GM13976 (cell line): ENCODE results near the gene S1PR3.

Experiments used
- DNase-seq: peaks from one replicate; pipeline ENCODE4 v3.0.0; 2012; ENCODE audit warnings: low spot score
- in situ Hi-C: fragments of 300-500 bp; cut with MboI; formaldehyde crosslinking; loops from one replicate; pipeline ENCODE4 v1.12.0; 2022; ENCODE audit warnings: low sequenced_read_pairs, mixed read lengths, inconsistent platforms; ENCODE audit not compliant: unreplicated experiment
- TF ChIP-seq, protein P1 (sequence below): IDR thresholded peaks from 2 replicates; pipeline ENCODE4 v1.5.1; 2012; ENCODE audit warnings: borderline replicate concordance, mild to moderate bottlenecking; ENCODE audit not compliant: insufficient read depth; ENCODE audit errors: extremely low read depth, missing control alignments, control extremely low read depth

The S1PR3 gene

DNA sequence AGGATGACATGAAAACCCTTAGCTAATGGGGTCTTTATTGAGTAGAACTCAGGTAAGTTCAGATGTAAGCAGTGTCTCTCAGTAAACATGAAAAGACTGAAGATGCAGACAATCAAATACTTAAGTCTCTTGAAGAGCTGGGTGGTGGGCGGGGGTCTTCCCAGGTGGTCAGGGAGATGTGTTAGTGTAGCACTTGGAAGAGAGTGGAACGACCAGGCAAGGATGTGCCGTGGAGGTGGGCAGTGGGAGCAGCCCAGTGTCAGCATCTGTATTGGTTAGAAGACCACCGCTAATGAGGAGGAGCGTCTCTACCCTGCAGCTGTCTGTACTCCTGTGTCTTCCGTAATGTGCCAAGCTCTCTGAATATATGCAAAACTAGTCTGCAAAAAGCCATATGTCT lies 4.4 kb downstream of the S1PR3 start:
- TF ChIP-seq, protein P1, sequence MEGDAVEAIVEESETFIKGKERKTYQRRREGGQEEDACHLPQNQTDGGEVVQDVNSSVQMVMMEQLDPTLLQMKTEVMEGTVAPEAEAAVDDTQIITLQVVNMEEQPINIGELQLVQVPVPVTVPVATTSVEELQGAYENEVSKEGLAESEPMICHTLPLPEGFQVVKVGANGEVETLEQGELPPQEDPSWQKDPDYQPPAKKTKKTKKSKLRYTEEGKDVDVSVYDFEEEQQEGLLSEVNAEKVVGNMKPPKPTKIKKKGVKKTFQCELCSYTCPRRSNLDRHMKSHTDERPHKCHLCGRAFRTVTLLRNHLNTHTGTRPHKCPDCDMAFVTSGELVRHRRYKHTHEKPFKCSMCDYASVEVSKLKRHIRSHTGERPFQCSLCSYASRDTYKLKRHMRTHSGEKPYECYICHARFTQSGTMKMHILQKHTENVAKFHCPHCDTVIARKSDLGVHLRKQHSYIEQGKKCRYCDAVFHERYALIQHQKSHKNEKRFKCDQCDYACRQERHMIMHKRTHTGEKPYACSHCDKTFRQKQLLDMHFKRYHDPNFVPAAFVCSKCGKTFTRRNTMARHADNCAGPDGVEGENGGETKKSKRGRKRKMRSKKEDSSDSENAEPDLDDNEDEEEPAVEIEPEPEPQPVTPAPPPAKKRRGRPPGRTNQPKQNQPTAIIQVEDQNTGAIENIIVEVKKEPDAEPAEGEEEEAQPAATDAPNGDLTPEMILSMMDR: no peak
- no peak for DNase-seq
- in situ Hi-C loops: no loop called here

DNA sequence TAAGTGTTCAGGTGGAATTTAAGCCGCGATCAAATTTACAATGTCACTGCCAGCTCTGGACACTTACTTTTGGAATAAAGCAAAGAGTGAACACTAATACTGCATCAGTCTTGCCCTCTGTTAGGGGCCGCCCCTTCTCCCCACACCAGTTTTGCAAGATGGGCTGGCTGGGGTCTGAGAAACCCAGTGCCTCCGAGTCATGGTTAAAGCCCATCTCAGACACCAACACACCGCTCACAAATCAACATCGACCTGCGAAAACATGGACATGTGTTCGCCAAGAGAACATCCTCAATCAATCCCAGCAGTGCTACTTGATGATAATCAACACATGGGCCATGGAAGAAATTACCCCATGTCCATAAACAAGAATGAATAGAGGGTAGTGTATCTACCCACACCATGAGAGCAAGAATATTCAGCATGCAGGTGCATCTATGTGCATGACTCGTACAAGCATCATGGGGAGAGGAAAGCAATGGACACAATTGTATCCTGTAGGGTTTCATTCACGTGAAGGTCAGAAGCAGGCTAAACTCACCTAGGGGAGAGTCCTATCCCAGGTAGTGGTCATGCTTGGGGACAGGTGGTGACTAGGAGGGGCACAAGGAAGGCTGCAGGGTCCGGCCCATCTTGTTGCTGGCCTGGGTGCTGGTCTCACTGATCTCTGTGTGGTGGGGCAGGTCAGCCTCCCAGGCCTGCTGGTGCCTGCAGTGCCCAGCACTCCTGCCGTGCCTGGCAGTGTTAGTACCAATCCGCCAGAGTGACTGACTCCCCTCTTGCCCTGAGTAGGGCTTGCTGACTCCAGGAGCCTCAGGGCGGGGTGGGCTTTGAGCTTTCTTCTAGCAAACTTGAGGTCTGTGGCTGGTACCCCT lies 5.0 kb downstream of the S1PR3 start:
- DNase-seq: no peak
- in situ Hi-C loops: no loop called here
- TF ChIP-seq, protein P1: no peak

DNA sequence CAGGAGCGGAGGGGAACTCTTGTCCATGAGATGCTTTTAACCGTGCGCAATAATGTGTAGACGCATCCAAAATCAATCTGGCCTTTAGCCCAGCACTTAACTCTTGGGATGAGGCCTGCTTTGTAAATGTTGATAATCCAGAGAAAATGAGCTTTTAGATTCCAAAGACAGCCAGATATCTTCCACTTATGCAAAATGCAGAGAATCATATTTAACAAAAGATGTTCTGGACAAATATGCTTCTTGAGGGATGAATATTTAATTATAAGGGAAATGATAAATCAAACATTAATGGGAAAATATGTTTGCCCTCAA lies 5.6 kb downstream of the S1PR3 start:
- in situ Hi-C loops: no loop called here
- TF ChIP-seq, protein P1: no peak
- DNase-seq: no peak

DNA sequence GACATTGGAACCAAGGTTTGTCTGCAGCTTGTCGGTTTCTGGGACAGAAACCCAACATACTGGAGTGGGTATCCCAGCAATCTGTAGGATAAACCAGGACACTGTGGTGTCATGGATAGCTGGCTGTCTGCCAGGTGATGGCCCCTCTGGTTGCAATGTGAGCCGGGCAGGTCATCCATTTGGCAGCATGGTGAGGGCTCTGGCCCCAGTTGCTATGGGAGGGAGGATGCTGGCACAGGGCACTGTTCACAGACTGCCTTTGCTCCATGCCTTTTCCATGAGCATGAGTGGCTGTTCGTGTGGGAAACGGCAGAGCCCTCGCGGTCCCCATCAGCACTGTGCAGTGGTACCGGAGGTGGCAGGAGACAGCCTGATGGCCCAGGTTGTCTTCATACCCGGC lies 6.4 kb downstream of the S1PR3 start:
- TF ChIP-seq, protein P1: no peak
- no peak for DNase-seq
- in situ Hi-C loops: no loop called here

DNA sequence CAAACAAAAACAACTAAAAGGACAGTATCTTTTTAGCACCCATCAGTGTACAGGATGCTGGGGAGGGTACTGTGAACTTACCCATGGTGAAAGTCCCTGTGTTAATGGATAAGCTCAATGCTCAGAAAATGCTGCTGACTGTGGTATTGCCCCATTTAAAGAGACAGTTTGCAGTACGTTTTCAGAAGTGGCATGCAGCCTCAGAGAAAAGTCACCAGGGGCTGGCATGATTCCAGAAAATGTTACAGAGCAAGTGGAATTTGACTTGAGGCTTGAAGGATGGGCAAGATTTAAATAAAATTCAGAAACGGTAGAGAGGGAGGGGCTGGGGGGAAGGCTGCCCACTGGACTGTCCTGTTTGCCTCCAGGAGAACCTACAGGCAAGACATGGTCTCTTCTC lies 7.2 kb downstream of the S1PR3 start:
- in situ Hi-C loops: no loop called here
- no peak for DNase-seq
- TF ChIP-seq, protein P1: no peak

DNA sequence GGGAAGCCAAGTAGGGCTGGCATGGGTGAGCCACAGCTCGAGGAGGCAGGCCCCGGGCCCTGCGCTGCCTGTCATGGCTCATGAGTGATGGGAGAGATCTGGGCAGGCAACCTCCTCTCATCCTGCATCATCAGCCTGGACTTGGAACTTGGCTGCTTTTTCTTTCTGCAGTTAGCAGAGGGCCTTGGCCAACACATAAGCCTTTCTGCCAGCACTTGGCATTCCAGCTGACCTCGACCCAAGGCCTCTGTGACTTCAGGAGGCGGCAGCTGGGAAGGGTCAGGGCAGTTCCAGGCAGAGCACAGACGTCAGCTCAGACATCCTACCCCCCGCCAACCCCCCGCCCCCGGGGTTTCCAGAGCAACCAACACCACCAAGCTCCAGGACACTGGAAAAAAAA lies 7.6 kb downstream of the S1PR3 start:
- in situ Hi-C loops: no loop called here
- TF ChIP-seq, protein P1: no peak
- DNase-seq: no peak
